ENCODE results near the gene ECE2.

Gene ECE2

DNA sequence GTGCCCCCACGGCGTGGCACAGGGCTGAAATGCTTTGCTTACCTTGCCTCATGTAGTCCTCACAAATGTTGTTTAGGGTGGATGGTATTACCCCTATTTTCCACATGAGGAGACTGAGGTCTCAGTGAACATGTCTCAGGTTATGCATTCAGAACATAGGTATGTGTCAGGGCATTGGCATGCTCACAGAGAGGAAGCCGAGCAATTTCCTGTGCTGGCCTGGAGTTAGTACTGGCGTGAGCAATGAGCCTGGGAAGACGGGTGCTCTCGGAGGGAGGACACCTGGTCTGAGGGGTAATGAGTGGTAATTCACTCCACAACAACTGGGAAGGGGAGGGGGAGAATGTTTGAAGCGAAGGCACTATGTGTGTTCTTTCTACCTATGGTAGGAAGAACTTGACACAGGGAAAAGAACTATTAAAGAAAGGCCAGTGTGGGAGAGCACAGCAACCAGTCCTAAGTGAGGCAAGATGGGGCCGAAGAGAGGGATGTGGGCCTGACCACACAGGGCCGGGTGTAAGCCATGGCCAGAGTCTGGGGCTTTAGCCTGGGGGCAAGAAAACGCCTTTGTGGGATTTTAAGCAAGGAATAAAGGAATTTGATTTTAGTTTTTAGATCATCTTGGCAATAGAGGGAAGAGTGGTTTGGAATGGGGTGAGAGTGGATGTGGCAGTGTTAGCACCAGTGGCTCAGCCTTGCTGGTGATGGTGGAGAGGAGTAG lies 56.7 kb downstream of the ECE2 start:
- DNase-seq = peak; percentile 89
- H3K23ac ChIP-seq (ENCODE audit: low read length in 2 of 2) = no peak overlapping the region
- peak overlapping the region; percentile 51 for H3K9ac ChIP-seq (ENCODE audit: low read length)
- no peak overlapping the region for H3K4me2 ChIP-seq (ENCODE audit: low read length, poor library complexity, severe bottlenecking)
- H2BK12ac ChIP-seq (ENCODE audit: low read length in 2 of 2) = peak overlapping the region in 1 of 2 experiments; percentile 57
- H2AK5ac ChIP-seq (ENCODE audit: low read length, severe bottlenecking) = peak overlapping the region; percentile 90
- peak overlapping the region; percentile 80 for H3K27ac ChIP-seq (ENCODE audit: low read length, poor library complexity, severe bottlenecking)
- peak overlapping the region; percentile 29 for H4K91ac ChIP-seq (ENCODE audit: low read length)
- H3K14ac ChIP-seq (ENCODE audit: low read length in 2 of 2) = no peak overlapping the region
- peaks cover 61 to 79% of the 10 kb centered on the region in 2 experiments for H3K36me3 ChIP-seq (ENCODE audit: control insufficient read depth in 1 of 2, insufficient read depth in 2 of 2, low read depth in 1 of 2, low read length in 2 of 2)
- H3K9me3 ChIP-seq (ENCODE audit: control insufficient read depth, low read length) = no peaks in the 10 kb centered on the region
- no peak overlapping the region for H4K8ac ChIP-seq (ENCODE audit: low read length)
- peak overlapping the region; percentile 11 to 13 for H3K18ac ChIP-seq (ENCODE audit: low read depth in 1 of 2, low read length in 2 of 2)
- peak overlapping the region; percentile 39 for H2BK5ac ChIP-seq (ENCODE audit: low read depth, low read length, poor library complexity, severe bottlenecking)
- no peak overlapping the region for H2BK15ac ChIP-seq (ENCODE audit: low read depth, poor library complexity, severe bottlenecking)
- peak overlapping the region in 1 of 2 experiments; percentile 37 for H3K4ac ChIP-seq (ENCODE audit: low read depth in 1 of 2, low read length in 2 of 2)
- H3K27me3 ChIP-seq (ENCODE audit: control insufficient read depth in 1 of 2, insufficient read depth in 1 of 2, low read length in 2 of 2) = no peaks in the 10 kb centered on the region
- H3K4me3 ChIP-seq (ENCODE audit: insufficient read depth in 1 of 2, low read depth in 1 of 2, low read length in 2 of 2) = no peak overlapping the region
- peaks cover 12% of the 10 kb centered on the region for H3K79me1 ChIP-seq (replicated peaks; ENCODE audit: low read length, poor library complexity, severe bottlenecking)
- H2BK120ac ChIP-seq (ENCODE audit: low read depth, low read length) = no peak overlapping the region
- H2AFZ ChIP-seq (ENCODE audit: low read depth, low read length) = no peak overlapping the region
- 44% methylated on average over 10 of the region's 10 CpGs for WGBS
- peaks cover 42% of the 10 kb centered on the region for H3K4me1 ChIP-seq (ENCODE audit: control insufficient read depth, insufficient read depth, low read depth, low read length)

DNA sequence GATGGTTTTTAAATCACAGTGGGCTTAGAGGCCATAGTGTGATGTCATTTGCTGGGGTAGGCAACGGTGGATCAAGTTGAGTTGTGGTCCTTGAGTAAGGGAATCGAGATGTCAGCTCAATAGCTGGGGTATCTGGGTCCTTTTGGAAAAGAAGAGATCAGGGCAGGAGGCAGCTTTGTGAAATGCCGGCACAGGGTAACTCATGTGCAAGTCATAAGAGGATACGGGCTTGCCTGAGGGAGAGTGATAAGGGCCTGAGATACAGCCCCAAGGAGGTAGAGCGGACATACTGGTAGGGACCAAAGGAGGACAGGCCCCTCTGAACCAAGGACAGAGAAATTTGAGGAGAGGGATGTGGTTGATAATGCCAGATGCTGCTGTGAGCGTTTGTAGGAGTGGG lies 57.4 kb downstream of the ECE2 start:
- Histone ChIP-seq H3K18ac (ENCODE audit: low read depth in 1 of 2, low read length in 2 of 2) (peak overlapping the region in 1 of 2 experiments; percentile 11), H3K4me1 (ENCODE audit: control insufficient read depth, insufficient read depth, low read depth, low read length) (peaks cover 43% of the 10 kb centered on the region), H3K27ac (ENCODE audit: low read length, poor library complexity, severe bottlenecking) (peak overlapping the region; percentile 80), H2BK120ac (ENCODE audit: low read depth, low read length) (no peak overlapping the region), H4K8ac (ENCODE audit: low read length) (no peak overlapping the region), H3K27me3 (ENCODE audit: control insufficient read depth in 1 of 2, insufficient read depth in 1 of 2, low read length in 2 of 2) (no peaks in the 10 kb centered on the region), H3K9ac (ENCODE audit: low read length) (peak overlapping the region; percentile 51), H2BK15ac (ENCODE audit: low read depth, poor library complexity, severe bottlenecking) (no peak overlapping the region), H3K4ac (ENCODE audit: low read depth in 1 of 2, low read length in 2 of 2) (no peak overlapping the region), H2AK5ac (ENCODE audit: low read length, severe bottlenecking) (peak overlapping the region; percentile 75), H2BK12ac (ENCODE audit: low read length in 2 of 2) (no peak overlapping the region), H3K79me1 (replicated peaks; ENCODE audit: low read length, poor library complexity, severe bottlenecking) (peaks cover 14% of the 10 kb centered on the region), H3K9me3 (ENCODE audit: control insufficient read depth, low read length) (no peaks in the 10 kb centered on the region), H2AFZ (ENCODE audit: low read depth, low read length) (no peak overlapping the region), H3K4me3 (ENCODE audit: insufficient read depth in 1 of 2, low read depth in 1 of 2, low read length in 2 of 2) (no peak overlapping the region), H3K36me3 (ENCODE audit: control insufficient read depth in 1 of 2, insufficient read depth in 2 of 2, low read depth in 1 of 2, low read length in 2 of 2) (peaks cover 54 to 72% of the 10 kb centered on the region in 2 experiments), H3K14ac (ENCODE audit: low read length in 2 of 2) (no peak overlapping the region), H3K4me2 (ENCODE audit: low read length, poor library complexity, severe bottlenecking) (no peak overlapping the region), H3K23ac (ENCODE audit: low read length in 2 of 2) (no peak overlapping the region), H2BK5ac (ENCODE audit: low read depth, low read length, poor library complexity, severe bottlenecking) (peak overlapping the region; percentile 11), H4K91ac (ENCODE audit: low read length) (no peak overlapping the region)
- DNase-seq = no peak
- WGBS = 86% methylated on average over 6 of the region's 6 CpGs

DNA sequence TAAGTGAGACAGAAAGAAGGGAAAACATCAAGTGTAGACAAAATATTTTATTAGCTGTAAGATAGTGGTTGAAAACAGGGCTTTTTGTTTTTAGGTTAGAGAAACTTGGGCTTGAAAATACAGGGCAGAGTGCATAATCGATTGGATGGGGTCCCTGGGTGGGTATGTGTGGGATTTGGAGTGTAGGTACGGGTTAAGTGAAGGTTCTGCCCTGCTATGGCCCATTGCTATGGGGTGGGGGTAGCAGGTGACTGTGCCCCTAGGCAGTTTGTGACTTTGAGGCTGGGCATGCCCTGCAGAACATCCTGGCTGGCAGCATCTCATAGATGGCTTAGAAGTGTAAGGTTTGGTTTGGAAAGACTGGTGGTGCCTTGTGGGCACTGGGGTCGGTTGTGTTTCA lies 57.9 kb downstream of the ECE2 start:
- Histone ChIP-seq H3K14ac (ENCODE audit: low read length in 2 of 2) (no peak overlapping the region), H2AK5ac (ENCODE audit: low read length, severe bottlenecking) (peak overlapping the region; percentile 75), H3K79me1 (replicated peaks; ENCODE audit: low read length, poor library complexity, severe bottlenecking) (peaks cover 15% of the 10 kb centered on the region), H4K91ac (ENCODE audit: low read length) (peak overlapping the region; percentile 56), H3K18ac (ENCODE audit: low read depth in 1 of 2, low read length in 2 of 2) (no peak overlapping the region), H3K27ac (ENCODE audit: low read length, poor library complexity, severe bottlenecking) (peak overlapping the region; percentile 80), H4K8ac (ENCODE audit: low read length) (no peak overlapping the region), H3K4ac (ENCODE audit: low read depth in 1 of 2, low read length in 2 of 2) (no peak overlapping the region), H3K9me3 (ENCODE audit: control insufficient read depth, low read length) (no peaks in the 10 kb centered on the region), H2BK12ac (ENCODE audit: low read length in 2 of 2) (no peak overlapping the region), H3K23ac (ENCODE audit: low read length in 2 of 2) (no peak overlapping the region), H2BK5ac (ENCODE audit: low read depth, low read length, poor library complexity, severe bottlenecking) (no peak overlapping the region), H3K4me2 (ENCODE audit: low read length, poor library complexity, severe bottlenecking) (no peak overlapping the region), H3K4me3 (ENCODE audit: insufficient read depth in 1 of 2, low read depth in 1 of 2, low read length in 2 of 2) (no peak overlapping the region), H2BK15ac (ENCODE audit: low read depth, poor library complexity, severe bottlenecking) (no peak overlapping the region), H3K36me3 (ENCODE audit: control insufficient read depth in 1 of 2, insufficient read depth in 2 of 2, low read depth in 1 of 2, low read length in 2 of 2) (peaks cover 52 to 67% of the 10 kb centered on the region in 2 experiments), H3K9ac (ENCODE audit: low read length) (peak overlapping the region; percentile 51), H3K27me3 (ENCODE audit: control insufficient read depth in 1 of 2, insufficient read depth in 1 of 2, low read length in 2 of 2) (no peaks in the 10 kb centered on the region), H2AFZ (ENCODE audit: low read depth, low read length) (no peak overlapping the region), H2BK120ac (ENCODE audit: low read depth, low read length) (no peak overlapping the region), H3K4me1 (ENCODE audit: control insufficient read depth, insufficient read depth, low read depth, low read length) (peaks cover 48% of the 10 kb centered on the region)
- DNase-seq = no peak
- 91% methylated on average over 3 of the region's 3 CpGs for WGBS

DNA sequence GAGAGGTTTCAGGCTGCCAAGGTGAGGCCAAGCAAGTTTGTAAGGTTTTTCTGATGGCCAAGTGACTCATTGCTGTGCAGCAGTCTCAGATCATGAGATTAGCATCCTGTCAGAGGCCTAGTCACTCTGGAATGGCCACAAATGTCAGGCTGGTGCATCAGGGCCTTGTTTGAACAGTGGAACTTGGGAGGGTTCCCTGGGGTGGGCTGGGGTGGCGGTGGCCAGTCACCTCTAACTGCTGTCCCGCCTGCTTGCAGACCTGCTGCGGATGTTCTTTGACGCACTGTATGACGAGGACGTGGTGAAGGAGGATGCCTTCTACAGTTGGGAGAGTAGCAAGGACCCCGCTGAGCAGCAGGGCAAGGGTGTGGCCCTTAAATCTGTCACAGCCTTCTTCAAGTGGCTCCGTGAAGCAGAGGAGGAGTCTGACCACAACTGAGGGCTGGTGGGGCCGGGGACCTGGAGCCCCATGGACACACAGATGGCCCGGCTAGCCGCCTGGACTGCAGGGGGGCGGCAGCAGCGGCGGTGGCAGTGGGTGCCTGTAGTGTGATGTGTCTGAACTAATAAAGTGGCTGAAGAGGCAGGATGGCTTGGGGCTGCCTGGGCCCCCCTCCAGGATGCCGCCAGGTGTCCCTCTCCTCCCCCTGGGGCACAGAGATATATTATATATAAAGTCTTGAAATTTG lies 58.8 kb downstream of the ECE2 start:
- peak; percentile 83 for DNase-seq
- H2BK12ac ChIP-seq (ENCODE audit: low read length in 2 of 2) = no peak overlapping the region
- peaks cover 20% of the 10 kb centered on the region for H3K79me1 ChIP-seq (replicated peaks; ENCODE audit: low read length, poor library complexity, severe bottlenecking)
- peak overlapping the region; percentile 78 for H3K27ac ChIP-seq (ENCODE audit: low read length, poor library complexity, severe bottlenecking)
- H3K4me2 ChIP-seq (ENCODE audit: low read length, poor library complexity, severe bottlenecking) = no peak overlapping the region
- H3K4me3 ChIP-seq (ENCODE audit: insufficient read depth in 1 of 2, low read depth in 1 of 2, low read length in 2 of 2) = no peak overlapping the region
- no peak overlapping the region for H3K14ac ChIP-seq (ENCODE audit: low read length in 2 of 2)
- no peak overlapping the region for H2BK5ac ChIP-seq (ENCODE audit: low read depth, low read length, poor library complexity, severe bottlenecking)
- no peak overlapping the region for H4K91ac ChIP-seq (ENCODE audit: low read length)
- peak overlapping the region; percentile 90 for H3K9ac ChIP-seq (ENCODE audit: low read length)
- no peak overlapping the region for H4K8ac ChIP-seq (ENCODE audit: low read length)
- no peak overlapping the region for H2BK120ac ChIP-seq (ENCODE audit: low read depth, low read length)
- no peaks in the 10 kb centered on the region for H3K27me3 ChIP-seq (ENCODE audit: control insufficient read depth in 1 of 2, insufficient read depth in 1 of 2, low read length in 2 of 2)
- H3K36me3 ChIP-seq (ENCODE audit: control insufficient read depth in 1 of 2, insufficient read depth in 2 of 2, low read depth in 1 of 2, low read length in 2 of 2) = peaks cover 46 to 58% of the 10 kb centered on the region in 2 experiments
- H2BK15ac ChIP-seq (ENCODE audit: low read depth, poor library complexity, severe bottlenecking) = no peak overlapping the region
- H2AK5ac ChIP-seq (ENCODE audit: low read length, severe bottlenecking) = no peak overlapping the region
- H3K4me1 ChIP-seq (ENCODE audit: control insufficient read depth, insufficient read depth, low read depth, low read length) = peaks cover 52% of the 10 kb centered on the region
- H3K4ac ChIP-seq (ENCODE audit: low read depth in 1 of 2, low read length in 2 of 2) = no peak overlapping the region
- WGBS = 56% methylated on average over 11 of the region's 15 CpGs
- H2AFZ ChIP-seq (ENCODE audit: low read depth, low read length) = no peak overlapping the region
- no peaks in the 10 kb centered on the region for H3K9me3 ChIP-seq (ENCODE audit: control insufficient read depth, low read length)
- no peak overlapping the region for H3K18ac ChIP-seq (ENCODE audit: low read depth in 1 of 2, low read length in 2 of 2)
- no peak overlapping the region for H3K23ac ChIP-seq (ENCODE audit: low read length in 2 of 2)
